Smooth muscle cell (in vitro differentiated cells): ENCODE results near the gene RNF4. TPM values are rescaled to one million over a fixed set of nuclear protein-coding genes. Genes with fewer than 3 reads are reported as not detected.

ENCODE experiments used
- DNase-seq: peaks from one replicate; lab custom pipeline; 2025; ENCODE audit not compliant: unreplicated experiment; lab: John Stamatoyannopoulos, UW
- H2AFZ ChIP-seq: fragments of 200-600 bp; sonication (generic); 2 replicates; pipeline ENCODE4 v1.6.0; 2016; ENCODE audit warnings: antibody characterized with exemption, low read depth, mild to moderate bottlenecking
- H3F3A ChIP-seq: fragments of 200-600 bp; sonication (generic); 2 replicates; pipeline ENCODE4 v1.6.0; 2017; ENCODE audit warnings: antibody characterized with exemption, low read depth
- H3K27ac ChIP-seq: fragments of 200-600 bp; sonication (generic); 2 replicates; pipeline ENCODE4 v1.5.1; 2016; ENCODE audit warnings: low read depth, mild to moderate bottlenecking
- H3K27me3 ChIP-seq: fragments of 200-600 bp; sonication (generic); 2 replicates; pipeline ENCODE4 v1.6.1; 2016; ENCODE audit warnings: low read depth, mild to moderate bottlenecking
- H3K36me3 ChIP-seq: fragments of 200-600 bp; sonication (generic); 2 replicates; pipeline ENCODE4 v1.5.1; 2016; ENCODE audit warnings: low read depth
- H3K4me1 ChIP-seq: fragments of 200-600 bp; sonication (generic); 2 replicates; pipeline ENCODE4 v1.5.1; 2016; ENCODE audit warnings: low read depth
- H3K4me2 ChIP-seq: fragments of 200-600 bp; sonication (generic); 2 replicates; pipeline ENCODE4 v1.6.0; 2016; ENCODE audit warnings: mild to moderate bottlenecking
- H3K4me3 ChIP-seq: fragments of 200-600 bp; sonication (generic); 2 replicates; pipeline ENCODE4 v1.5.1; 2016; ENCODE audit warnings: mild to moderate bottlenecking
- H3K79me2 ChIP-seq: fragments of 200-600 bp; sonication (generic); 2 replicates; pipeline ENCODE4 v1.6.0; 2016; ENCODE audit warnings: low read depth, mild to moderate bottlenecking
- H3K9ac ChIP-seq: fragments of 200-600 bp; sonication (generic); 2 replicates; pipeline ENCODE4 v1.6.0; 2016; ENCODE audit warnings: low read depth
- H3K9me3 ChIP-seq: fragments of 200-600 bp; sonication (generic); replicated peaks from 2 replicates; pipeline ENCODE4 v1.5.1; 2016; ENCODE audit warnings: low read depth
- H4K20me1 ChIP-seq: fragments of 200-600 bp; sonication (generic); 2 replicates; pipeline ENCODE4 v1.6.0; 2016; ENCODE audit warnings: low read depth
- WGBS: methylation state at CpG from one replicate; pipeline ENCODE4 v1.1.7; 2016; ENCODE audit warnings: low lambda C conversion rate; 5-methylcytosine and 5-hydroxymethylcytosine counted together
- polyA plus RNA-seq: library from polyadenylated mRNA; unstranded; fragments of >200 nt; fragmentation: Nextera tagmentation; extraction: Ambion mirVana; gene quantifications from 2 replicates; pipeline ENCODE4 v1.2.1, GENCODE V29; 2016
- total RNA-seq: library from RNA; depleted of rRNA; stranded (reverse); fragments of >200 nt; gene quantifications from 2 replicates; pipeline ENCODE4 v1.2.3, GENCODE V29; 2014
- TF ChIP-seq, protein P1 (sequence below): fragments of 200-600 bp; sonication (generic); IDR thresholded peaks from 2 replicates; pipeline ENCODE4 v1.5.1; 2017; ENCODE audit warnings: borderline replicate concordance, mild to moderate bottlenecking, antibody characterized with exemption; ENCODE audit not compliant: insufficient read depth, poor library complexity, severe bottlenecking

RNF4 gene
- total and polyA plus RNA-seq, 2 experiments from 2014 or later, result 47.3 to 47.8 TPM

DNA sequence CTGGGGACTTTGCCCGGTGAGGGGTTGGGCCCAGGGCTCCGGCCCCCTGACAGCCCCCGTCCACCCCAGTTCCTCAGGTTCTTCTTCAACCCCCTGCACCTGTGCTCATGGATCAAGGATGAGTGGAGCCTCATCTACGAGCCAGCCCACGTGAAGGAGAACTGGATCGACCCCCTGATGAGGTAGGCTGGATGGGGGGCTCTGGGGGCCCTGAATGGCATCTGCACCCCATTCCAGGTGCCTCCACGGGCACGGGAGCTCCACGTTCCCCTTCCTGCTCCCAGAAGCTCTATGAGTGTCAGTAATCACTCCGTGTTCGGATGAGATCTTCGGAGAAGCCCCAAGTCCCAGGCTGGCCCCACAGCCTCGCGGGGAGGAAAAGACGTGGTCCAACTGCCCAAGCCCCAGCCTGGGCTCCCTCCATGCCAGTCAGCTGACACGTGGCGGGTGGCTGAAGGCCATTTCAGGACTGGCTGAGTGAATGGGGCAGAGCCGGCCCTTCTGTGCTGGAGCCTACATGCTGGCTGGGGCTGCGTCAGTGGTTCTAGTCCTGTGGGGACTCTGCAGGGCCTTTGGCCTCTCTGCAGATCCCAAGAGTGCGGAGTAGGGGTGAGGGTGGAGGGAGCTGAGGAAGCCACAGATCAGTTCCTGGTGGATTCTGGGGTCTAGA, 25.7 kb upstream of the RNF4 start:
- Histone ChIP-seq H3F3A (no peaks in the 10 kb centered on the region), H3K9ac (no peak overlapping the region), H4K20me1 (no peaks in the 10 kb centered on the region), H3K4me3 (no peak overlapping the region), H3K36me3 (no peaks in the 10 kb centered on the region), H3K27me3 (no peaks in the 10 kb centered on the region), H3K4me2 (no peak overlapping the region), H3K9me3 (no peaks in the 10 kb centered on the region), H3K79me2 (no peaks in the 10 kb centered on the region), H3K27ac (no peak overlapping the region), H3K4me1 (no peaks in the 10 kb centered on the region), H2AFZ (no peak overlapping the region)
- DNase-seq, result no peak
- TF ChIP-seq, protein P1, sequence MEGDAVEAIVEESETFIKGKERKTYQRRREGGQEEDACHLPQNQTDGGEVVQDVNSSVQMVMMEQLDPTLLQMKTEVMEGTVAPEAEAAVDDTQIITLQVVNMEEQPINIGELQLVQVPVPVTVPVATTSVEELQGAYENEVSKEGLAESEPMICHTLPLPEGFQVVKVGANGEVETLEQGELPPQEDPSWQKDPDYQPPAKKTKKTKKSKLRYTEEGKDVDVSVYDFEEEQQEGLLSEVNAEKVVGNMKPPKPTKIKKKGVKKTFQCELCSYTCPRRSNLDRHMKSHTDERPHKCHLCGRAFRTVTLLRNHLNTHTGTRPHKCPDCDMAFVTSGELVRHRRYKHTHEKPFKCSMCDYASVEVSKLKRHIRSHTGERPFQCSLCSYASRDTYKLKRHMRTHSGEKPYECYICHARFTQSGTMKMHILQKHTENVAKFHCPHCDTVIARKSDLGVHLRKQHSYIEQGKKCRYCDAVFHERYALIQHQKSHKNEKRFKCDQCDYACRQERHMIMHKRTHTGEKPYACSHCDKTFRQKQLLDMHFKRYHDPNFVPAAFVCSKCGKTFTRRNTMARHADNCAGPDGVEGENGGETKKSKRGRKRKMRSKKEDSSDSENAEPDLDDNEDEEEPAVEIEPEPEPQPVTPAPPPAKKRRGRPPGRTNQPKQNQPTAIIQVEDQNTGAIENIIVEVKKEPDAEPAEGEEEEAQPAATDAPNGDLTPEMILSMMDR, result no peak
- WGBS, result 95% methylated on average over 17 of the region's 20 CpGs

DNA sequence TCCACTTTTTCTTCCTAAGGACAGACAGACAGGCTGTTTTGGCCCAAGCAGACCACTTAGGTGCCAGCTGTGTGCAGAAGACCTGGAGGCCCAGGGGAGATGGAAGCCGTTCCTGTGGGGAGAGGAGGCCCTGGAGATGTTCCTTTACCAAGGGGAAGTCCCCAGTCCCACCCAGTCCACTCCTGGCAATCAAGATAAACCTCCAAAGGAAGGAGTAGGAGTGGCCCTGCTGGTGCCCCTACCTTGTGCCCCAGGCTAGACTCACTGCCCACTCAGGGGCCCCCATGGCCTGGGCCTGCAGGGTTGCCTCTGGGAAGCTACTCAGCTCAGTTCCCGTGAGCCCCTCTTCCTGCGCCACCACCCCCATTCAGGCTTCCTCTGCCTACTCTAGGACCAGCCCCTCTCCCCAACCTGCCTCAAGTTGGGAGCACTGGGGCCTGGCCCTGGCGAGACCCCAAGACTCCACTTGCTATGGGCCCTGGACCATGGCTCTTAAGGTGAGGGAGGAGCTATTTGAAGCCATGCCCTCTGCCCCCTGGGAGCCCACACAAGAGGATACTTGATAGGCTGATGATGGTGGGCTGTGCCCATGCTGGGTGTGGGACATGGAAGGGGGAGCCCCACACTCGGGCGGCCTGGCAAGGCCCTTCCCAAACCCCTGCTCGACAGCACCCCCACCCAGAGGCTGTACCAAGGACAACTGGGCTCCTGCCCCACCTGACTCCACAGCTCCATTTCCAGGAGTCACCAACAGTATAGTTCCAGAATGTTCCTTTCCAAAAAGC, 24.8 kb upstream of the RNF4 start:
- H3K27ac ChIP-seq, result no peak overlapping the region
- H3K79me2 ChIP-seq, result no peaks in the 10 kb centered on the region
- no peaks in the 10 kb centered on the region for H3K4me1 ChIP-seq
- H4K20me1 ChIP-seq, result no peaks in the 10 kb centered on the region
- H3K4me3 ChIP-seq, result no peak overlapping the region
- no peak for DNase-seq
- 92% methylated on average over 7 of the region's 7 CpGs for WGBS
- H3K36me3 ChIP-seq, result no peaks in the 10 kb centered on the region
- H3F3A ChIP-seq, result no peaks in the 10 kb centered on the region
- no peak overlapping the region for H3K4me2 ChIP-seq
- H3K9me3 ChIP-seq, result no peaks in the 10 kb centered on the region
- no peak overlapping the region for H2AFZ ChIP-seq
- no peaks in the 10 kb centered on the region for H3K27me3 ChIP-seq
- TF ChIP-seq, protein P1, result no peak
- H3K9ac ChIP-seq, result no peak overlapping the region

DNA sequence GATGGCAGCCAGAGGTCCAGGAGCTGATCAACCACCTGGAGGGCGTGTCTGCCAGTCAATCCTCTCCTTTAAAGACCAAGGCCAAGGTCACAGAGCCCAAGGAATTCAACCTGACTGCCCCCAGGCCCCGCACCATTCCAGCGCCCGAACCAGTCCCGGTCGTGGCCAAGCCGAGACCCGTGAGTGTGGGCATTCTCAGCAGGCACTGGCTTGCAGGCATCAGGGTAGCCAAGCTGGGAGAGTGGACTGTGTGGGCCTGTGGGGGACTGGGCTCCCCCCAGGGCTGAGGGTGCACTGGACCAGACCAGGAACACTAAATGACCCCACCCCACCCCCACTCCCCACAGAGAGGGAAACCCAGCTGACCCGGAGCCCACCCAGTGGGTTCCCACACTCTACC, 23.8 kb upstream of the RNF4 start:
- TF ChIP-seq, protein P1, result no peak
- 96% methylated on average over 9 of the region's 9 CpGs for WGBS
- Histone ChIP-seq H3K4me3 (no peak overlapping the region), H3F3A (no peaks in the 10 kb centered on the region), H3K27ac (no peak overlapping the region), H3K36me3 (no peaks in the 10 kb centered on the region), H2AFZ (no peak overlapping the region), H3K9ac (no peak overlapping the region), H3K4me1 (no peaks in the 10 kb centered on the region), H3K27me3 (no peaks in the 10 kb centered on the region), H3K9me3 (no peaks in the 10 kb centered on the region), H4K20me1 (no peaks in the 10 kb centered on the region), H3K79me2 (no peaks in the 10 kb centered on the region), H3K4me2 (no peak overlapping the region)
- no peak for DNase-seq

DNA sequence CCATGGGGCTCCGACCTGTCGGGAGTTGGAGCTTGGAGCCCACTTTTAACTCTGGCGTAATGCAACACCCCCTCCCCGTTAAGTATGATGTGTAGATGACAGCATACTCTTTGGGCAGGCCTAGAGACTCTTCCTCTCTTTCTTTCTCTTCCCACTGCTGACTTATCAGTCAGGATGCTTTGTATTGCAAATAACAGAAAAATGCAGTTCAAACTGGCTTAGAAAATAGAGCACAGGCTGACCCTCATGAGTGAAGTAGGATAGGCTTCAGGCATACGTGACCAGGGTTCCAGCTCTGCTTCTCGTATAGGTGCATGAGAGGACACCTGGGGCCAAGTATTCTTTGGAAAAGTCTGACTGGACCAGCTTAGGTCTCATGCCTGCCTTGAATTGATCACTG, 23.3 kb upstream of the RNF4 start:
- Histone ChIP-seq H2AFZ (no peak overlapping the region), H3F3A (no peaks in the 10 kb centered on the region), H3K4me3 (no peak overlapping the region), H3K9me3 (no peaks in the 10 kb centered on the region), H3K4me2 (no peak overlapping the region), H4K20me1 (no peaks in the 10 kb centered on the region), H3K36me3 (no peaks in the 10 kb centered on the region), H3K9ac (no peak overlapping the region), H3K27me3 (no peaks in the 10 kb centered on the region), H3K4me1 (no peaks in the 10 kb centered on the region), H3K27ac (no peak overlapping the region), H3K79me2 (no peaks in the 10 kb centered on the region)
- DNase-seq, result no peak
- TF ChIP-seq, protein P1, result no peak
- WGBS, result 93% methylated on average over 6 of the region's 6 CpGs
